Activated effector memory CD4-positive, alpha-beta T cell treated with Interleukin-2 at 50 U/mL for 16 hours (primary cell): ENCODE data around the gene WWTR1.

ENCODE experiments used
- DNase-seq: peaks from one replicate; pipeline ENCODE4 v3.0.0-alpha.2; 2020

WWTR1 gene

GRCh38 chr3:149621218-149622005 is 36.4 kb downstream of the WWTR1 start:
- DNase-seq = no peak

- DNase-seq = no peak
Measured at GRCh38 chr3:149620291-149621020, 37.4 kb downstream of the WWTR1 start.

- no peak for DNase-seq
Measured at GRCh38 chr3:149619136-149619535, 38.7 kb downstream of the WWTR1 start.

GRCh38 chr3:149618151-149619123 is 39.4 kb downstream of the WWTR1 start:
- DNase-seq = no peak

DNA sequence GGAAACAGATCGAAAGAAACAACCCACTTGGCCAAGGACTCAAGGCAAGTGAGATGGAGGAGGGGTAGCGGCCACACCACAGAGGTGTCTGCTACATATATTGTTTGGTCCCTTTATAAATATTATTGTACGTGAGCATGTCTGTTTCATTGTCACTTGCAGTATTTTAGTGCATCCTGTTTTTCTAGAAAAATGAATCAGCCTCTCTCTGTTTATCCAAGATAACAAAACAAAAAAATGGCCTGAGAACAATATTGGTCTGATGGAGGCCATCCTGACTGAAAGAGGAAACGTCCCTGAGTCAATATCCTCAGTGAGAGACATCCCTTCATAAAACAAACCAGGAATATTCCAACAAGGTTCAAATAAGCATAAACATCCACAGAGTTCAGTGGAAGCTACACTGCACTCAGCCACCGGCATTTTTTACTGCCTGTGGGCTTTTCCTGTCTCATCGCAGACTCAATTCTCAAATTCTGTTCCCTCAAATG is 42.0 kb downstream of the WWTR1 start:
- no peak for DNase-seq

- no peak for DNase-seq
Measured at GRCh38 chr3:149613988-149614387, 43.8 kb downstream of the WWTR1 start.

DNA sequence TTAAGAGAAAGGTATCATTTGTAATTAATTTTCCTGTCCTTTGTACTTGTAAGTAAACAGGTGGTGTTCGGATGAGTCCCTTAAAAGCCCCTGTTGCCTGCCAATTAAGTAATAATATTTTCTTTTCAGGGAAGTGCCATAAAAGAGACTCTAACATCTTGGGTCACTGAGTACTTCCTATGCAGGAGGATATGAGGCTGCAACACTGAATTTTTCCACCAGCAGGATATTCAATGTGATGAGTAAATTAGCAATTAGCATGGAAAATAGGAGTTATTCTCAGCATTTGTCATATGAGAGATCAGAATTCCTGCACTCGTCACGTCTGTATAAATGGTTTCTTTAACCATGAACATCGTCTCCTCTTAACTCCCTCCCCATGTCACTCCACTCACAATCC is 45.4 kb downstream of the WWTR1 start:
- no peak for DNase-seq

DNA sequence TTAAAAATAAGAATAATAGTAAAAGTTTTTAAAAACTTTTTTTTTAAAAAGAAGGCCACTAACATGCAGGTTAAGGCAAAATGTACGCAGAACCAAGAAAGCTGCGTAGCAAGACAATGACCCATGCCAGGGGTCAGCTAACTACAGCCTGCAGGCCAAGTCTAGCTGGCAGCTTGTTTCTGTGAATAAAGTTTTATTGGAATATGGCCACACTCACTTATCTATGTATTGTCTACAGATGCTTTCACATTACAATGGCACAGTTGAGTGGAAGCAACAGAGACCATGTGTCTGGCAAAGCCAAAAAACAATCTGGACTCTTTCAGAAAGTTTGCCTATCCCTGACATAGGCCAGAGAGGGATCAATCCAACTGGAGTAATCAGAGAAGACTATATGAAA is 46.7 kb downstream of the WWTR1 start:
- no peak for DNase-seq

DNA sequence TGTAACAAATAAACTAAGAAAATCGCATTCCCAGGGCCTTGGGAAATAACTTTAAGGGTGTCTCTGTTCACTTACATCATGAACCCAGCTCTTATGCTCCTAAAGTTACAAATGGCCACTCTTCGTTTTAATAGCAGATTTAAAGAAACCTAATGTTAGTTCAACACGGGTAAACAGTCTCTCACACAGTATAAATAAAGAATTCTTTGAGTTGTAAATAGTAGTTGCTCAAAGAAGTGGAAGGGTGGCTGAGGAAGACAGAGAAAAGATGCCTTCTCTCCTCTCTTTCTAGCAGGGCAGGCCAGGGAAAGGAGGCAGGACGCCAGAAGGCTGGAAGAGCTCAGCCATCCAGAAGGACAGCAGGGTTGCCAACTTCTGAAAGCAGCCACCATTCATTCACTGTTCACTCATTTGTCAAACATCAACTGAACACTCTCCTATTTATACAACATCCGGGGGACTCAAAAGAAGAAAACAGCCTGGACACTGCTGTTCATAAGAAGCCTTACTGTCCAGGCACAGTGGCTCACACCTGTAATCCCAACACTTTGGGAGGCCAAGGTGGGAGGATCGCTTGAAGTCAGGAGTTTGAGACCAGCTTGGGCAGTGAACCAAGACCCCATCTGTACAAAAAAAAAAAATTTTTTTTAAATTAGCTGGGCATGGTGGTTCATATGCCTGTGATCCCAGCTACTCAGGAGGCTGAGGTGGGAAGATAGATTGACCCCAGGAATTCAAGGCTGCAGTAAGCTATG is 47.3 kb downstream of the WWTR1 start:
- no peak for DNase-seq

DNA sequence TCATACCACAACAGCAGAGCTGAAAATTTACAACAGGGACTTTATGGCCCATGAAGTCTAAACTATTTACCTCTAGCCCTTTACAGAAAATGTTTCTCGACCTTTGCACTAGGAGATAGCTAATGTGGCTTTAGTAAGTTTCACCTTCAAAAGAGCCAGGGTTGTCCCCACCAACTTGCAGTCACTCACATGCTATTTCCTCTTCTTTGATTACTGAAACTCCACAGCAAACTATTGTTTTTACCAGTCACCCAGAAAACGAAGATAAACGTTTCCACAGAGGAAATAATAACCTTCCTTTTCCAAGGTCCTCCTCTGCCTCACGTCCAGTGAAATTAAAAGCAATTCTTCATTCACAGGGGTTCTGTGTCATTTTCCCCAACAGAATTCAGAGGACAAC is 48.2 kb downstream of the WWTR1 start:
- no peak for DNase-seq

- no peak for DNase-seq
Measured at GRCh38 chr3:149608987-149609386, 48.8 kb downstream of the WWTR1 start.

DNA sequence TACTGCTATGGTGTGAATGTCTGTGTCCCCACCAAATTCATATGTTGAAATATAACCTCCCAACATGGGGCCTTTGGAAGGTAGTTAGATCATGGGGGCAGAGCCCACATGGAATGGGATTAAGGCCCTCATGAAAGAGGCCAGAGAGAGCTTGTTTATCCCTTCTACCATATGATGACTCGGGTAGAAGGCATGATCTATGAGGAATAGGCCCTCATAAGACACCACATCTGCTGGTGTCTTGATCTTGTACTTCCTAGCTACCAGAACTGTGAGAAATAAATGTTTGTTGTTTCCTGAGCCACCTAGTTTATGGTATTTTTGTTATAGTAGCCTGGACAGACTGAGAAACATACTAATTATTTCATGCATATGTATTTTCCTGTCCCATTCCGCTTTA is 51.9 kb downstream of the WWTR1 start:
- DNase-seq = no peak

DNA sequence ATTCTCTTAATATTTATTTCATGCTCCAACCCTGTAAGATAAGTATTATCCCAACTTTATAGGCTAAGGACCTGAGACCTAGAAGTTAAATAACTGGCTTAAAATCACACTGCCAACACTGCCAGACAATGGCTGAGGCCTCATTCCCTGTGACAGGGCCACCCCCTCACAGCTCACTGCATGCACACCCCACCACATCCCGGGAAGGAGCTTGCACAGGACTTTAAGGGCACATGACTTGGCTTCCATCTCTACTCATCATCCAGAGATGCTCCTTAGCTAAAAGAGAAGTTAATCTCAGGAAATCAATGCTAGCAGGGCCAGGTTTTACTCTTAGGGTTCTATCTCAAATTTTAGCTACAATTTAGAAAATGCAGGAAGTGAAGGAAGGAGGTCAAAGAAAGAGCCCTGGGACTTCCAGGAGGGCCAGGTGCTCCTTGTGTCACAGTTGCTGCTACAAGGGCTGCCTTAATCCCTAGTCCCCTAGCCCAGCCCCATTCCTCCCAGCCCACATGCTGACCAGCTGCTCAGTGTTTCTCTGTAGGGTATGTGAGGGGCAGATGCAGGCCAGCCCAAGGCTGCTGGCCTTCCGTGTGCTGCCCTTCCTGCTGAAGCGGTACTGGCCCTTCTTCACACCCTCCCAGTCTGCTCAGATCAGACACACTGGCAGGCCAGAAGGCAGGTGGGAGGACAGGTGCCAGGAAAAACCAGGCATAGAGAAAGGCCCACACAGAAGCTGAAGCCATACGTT is 53.5 kb downstream of the WWTR1 start:
- no peak for DNase-seq

DNA sequence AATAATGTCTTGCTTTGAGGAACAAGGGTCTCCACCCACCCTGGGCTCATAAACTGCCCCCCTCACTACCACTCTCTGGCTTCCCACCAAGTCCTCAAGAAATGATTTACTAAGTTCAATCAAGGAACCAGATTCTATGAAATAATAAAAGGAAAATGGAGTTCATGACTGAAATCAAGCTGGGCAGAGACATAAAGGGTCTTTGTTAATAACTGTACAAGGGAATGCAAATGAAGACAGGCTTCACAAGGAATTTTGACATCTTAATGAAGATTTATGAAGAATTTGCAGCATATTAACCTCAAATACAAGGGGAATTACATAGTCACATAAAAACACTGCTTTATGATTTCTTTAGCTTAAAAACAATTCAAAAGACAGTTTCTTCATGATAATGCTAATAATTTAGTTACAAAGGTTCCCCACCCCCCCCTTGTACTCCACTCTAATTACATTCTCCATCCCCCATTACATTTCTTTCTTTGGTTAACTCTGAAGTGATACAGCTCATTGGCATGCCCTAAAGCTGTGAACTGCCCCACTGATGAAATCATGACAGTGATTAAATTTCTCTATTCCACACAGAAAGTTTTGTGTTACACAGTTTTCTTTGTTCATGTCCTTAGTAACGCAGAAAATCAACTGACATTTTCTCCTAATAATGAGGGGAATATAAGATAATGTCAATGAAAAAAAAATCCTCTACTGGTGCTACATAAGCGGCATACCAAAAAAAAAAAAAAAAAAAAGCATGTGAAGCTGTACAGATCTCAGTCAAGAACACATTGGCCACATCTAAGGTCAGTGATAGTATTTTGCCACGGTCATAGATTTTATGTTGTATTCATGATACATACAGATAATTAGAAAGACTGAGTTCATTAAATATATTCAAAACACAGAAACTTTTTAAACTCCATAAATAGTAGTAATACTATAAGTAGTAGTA is 54.4 kb downstream of the WWTR1 start:
- DNase-seq = no peak

DNA sequence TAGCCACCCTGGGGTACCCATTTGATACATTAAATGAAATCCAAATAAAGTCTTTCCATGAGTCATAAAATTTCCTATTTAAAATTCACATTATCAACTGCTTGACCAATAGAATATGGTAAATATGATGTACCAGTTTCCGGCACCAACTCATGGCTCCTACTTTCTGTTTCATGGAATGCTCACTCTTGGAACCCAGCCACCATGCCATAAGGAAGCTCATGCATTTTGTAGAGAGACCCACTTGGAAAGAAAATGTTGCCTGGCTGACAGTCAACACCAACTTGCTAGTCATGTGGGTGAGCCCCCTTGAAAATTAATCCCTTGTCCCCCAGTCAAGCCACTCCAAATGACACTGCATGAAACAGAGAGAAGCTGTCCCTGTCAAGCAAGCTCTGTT is 57.2 kb downstream of the WWTR1 start:
- DNase-seq = no peak

- DNase-seq = no peak
Measured at GRCh38 chr3:149599236-149599635, 58.6 kb downstream of the WWTR1 start.

- no peak for DNase-seq
Measured at GRCh38 chr3:149596134-149596770, 61.6 kb downstream of the WWTR1 start.

GRCh38 chr3:149593418-149594160 is 64.2 kb downstream of the WWTR1 start:
- no peak for DNase-seq

GRCh38 chr3:149592758-149593240 is 65.0 kb downstream of the WWTR1 start:
- no peak for DNase-seq
